Thoracic aorta (tissue), 2 donors: ENCODE data around the gene DNM3. TPM values are rescaled to one million over a fixed set of nuclear protein-coding genes. Genes with fewer than 3 reads are reported as not detected.

ENCODE experiments used
- ATAC-seq: fragments of 150-250 bp; one replicate; pipeline ENCODE4 v1.8.0; 2017; ENCODE audit warnings: low read depth; ENCODE audit not compliant: insufficient number of reproducible peaks, low FRiP score
- DNase-seq: peaks from one replicate; pipeline ENCODE4 v3.0.0-alpha.2; 2020; ENCODE audit warnings: low spot score
- H3K27ac ChIP-seq, 2 donors: fragments of 200-600 bp; sonication (generic); 1 replicate in 1 of 2; 2 replicates in 1 of 2; pipeline ENCODE4 v1.5.1; 2016; ENCODE audit warnings: mild to moderate bottlenecking in 2 of 2, moderate library complexity in 2 of 2
- H3K27me3 ChIP-seq: fragments of 200-600 bp; sonication (generic); replicated peaks from 2 replicates; pipeline ENCODE4 v1.6.0; 2016; ENCODE audit warnings: mild to moderate bottlenecking; ENCODE audit not compliant: insufficient read depth
- H3K36me3 ChIP-seq: fragments of 200-600 bp; sonication (generic); one replicate; pipeline ENCODE4 v1.5.1; 2016
- H3K4me1 ChIP-seq, 2 donors: fragments of 200-600 bp; sonication (generic); 1 replicate in 1 of 2; 2 replicates in 1 of 2; pipeline versions ENCODE4 v1.5.1 to v1.6.0; 2016; ENCODE audit warnings: low read depth in 2 of 2, mild to moderate bottlenecking in 1 of 2; ENCODE audit not compliant: control insufficient read depth in 1 of 2
- H3K4me3 ChIP-seq: fragments of 200-600 bp; sonication (generic); 2 replicates; pipeline ENCODE4 v1.5.1; 2016; ENCODE audit warnings: mild to moderate bottlenecking
- H3K9me3 ChIP-seq: fragments of 200-600 bp; sonication (generic); 2 replicates; pipeline ENCODE4 v1.5.1; 2016
- total RNA-seq, 2 donors: library from RNA; depleted of rRNA; stranded (reverse); fragments of >200 nt; gene quantifications; one replicate each; pipeline versions ENCODE4 v1.1.0 to v1.2.3, GENCODE V29; 2016
- TF ChIP-seq, protein P1 (sequence below): fragments of 200-600 bp; sonication (generic); IDR thresholded peaks from one replicate; pipeline ENCODE4 v1.5.1; 2019; ENCODE audit warnings: antibody characterized with exemption

The DNM3 gene
- total RNA-seq, 2 donors from 2014 or later: 5.8 to 7.5 TPM

DNA sequence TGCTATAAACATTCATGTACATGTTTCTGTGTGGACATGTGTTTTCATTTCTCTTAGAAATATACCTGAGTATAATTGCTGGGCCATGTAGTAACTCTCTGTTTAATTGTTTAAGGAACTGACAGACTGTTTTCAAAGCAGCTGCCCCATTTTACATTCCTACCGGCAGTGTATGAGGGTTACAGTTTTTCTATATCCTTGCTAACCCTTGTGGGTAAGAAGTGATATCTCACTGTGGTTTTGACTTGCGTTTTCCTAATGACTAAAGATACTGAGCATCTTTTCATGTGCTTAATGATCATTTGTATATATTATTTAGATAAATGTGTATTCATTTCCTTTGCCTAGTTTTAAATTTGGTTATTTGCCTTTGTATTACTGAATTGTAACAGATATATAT is 81.7 kb downstream of the DNM3 start:
- ATAC-seq (no peak), DNase-seq (no peak)
- no peaks in the 10 kb centered on the region for H3K9me3 ChIP-seq
- TF ChIP-seq, protein P1, sequence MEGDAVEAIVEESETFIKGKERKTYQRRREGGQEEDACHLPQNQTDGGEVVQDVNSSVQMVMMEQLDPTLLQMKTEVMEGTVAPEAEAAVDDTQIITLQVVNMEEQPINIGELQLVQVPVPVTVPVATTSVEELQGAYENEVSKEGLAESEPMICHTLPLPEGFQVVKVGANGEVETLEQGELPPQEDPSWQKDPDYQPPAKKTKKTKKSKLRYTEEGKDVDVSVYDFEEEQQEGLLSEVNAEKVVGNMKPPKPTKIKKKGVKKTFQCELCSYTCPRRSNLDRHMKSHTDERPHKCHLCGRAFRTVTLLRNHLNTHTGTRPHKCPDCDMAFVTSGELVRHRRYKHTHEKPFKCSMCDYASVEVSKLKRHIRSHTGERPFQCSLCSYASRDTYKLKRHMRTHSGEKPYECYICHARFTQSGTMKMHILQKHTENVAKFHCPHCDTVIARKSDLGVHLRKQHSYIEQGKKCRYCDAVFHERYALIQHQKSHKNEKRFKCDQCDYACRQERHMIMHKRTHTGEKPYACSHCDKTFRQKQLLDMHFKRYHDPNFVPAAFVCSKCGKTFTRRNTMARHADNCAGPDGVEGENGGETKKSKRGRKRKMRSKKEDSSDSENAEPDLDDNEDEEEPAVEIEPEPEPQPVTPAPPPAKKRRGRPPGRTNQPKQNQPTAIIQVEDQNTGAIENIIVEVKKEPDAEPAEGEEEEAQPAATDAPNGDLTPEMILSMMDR: no peak
- no peaks in the 10 kb centered on the region for H3K4me1 ChIP-seq
- no peak overlapping the region for H3K27ac ChIP-seq
- H3K27me3 ChIP-seq: no peaks in the 10 kb centered on the region
- H3K4me3 ChIP-seq: no peak overlapping the region
- H3K36me3 ChIP-seq: no peaks in the 10 kb centered on the region

DNA sequence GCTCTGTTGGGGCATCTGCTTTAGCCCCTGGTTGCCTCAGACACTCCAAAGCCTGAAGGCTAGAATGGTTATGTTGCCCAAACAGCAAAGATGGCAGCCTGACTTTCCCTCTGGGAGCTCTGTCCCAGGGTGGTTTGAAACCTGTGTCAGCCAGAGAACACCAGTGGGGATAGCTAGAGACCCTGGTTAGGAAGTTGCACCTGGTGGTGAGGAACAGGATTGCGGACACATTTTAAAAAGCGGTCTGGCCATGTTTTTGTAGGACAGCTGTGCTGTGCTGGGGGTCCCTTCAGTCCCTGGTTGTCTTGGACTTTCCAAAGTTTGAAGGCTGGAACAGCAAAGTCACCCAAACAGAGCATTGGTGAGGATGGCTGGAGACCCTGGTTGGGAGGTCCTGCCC is 87.8 kb downstream of the DNM3 start:
- DNase-seq (no peak), ATAC-seq (no peak)
- no peaks in the 10 kb centered on the region for H3K9me3 ChIP-seq
- H3K27ac ChIP-seq: no peak overlapping the region
- TF ChIP-seq, protein P1: no peak
- no peak overlapping the region for H3K4me3 ChIP-seq
- no peaks in the 10 kb centered on the region for H3K36me3 ChIP-seq
- no peaks in the 10 kb centered on the region for H3K27me3 ChIP-seq
- H3K4me1 ChIP-seq: no peaks in the 10 kb centered on the region

DNA sequence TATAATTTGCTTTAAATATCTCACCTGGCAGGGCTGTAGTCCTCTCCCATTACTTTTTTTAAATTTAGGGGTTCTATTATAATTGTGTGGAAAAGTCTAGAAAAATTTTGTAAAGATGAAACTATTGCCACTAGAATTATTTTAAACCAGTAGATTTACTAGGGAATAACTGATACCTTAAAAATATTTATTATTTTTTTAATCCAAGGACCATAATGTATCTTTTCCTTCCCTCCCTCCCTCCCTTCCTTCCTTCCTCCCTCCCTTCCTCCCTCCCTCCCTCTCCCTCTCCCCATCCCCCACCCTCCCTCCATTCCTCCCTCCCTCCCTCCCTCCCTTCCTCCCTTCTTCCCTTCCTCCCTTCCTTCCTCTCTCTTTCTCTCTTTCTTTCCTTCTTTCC is 90.5 kb downstream of the DNM3 start:
- H3K27ac ChIP-seq: no peak overlapping the region
- TF ChIP-seq, protein P1: no peak
- H3K4me1 ChIP-seq: no peaks in the 10 kb centered on the region
- DNase-seq (no peak), ATAC-seq (no peak)
- no peak overlapping the region for H3K4me3 ChIP-seq
- H3K36me3 ChIP-seq: no peaks in the 10 kb centered on the region
- H3K27me3 ChIP-seq: no peaks in the 10 kb centered on the region
- H3K9me3 ChIP-seq: no peaks in the 10 kb centered on the region

DNA sequence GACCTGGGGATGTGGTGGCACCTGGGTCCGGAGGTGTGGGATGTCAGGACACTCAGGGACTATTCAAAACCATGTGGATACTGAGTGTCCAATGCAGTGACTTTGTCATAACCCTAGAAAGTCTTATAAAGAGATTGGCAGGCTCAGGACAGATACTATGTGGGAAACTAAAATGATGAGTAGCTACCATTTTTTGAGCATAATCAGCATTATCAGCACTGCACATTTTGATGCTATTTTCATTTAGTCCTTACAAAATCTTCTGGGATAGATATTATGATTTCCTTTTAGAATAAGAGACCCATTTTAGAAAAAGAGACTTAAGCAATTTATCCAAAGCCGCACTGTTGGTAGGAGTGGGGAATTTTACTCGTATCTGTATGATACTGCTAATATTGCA is 93.4 kb downstream of the DNM3 start:
- no peaks in the 10 kb centered on the region for H3K4me1 ChIP-seq
- TF ChIP-seq, protein P1: no peak
- DNase-seq (no peak), ATAC-seq (no peak)
- H3K36me3 ChIP-seq: no peaks in the 10 kb centered on the region
- no peak overlapping the region for H3K27ac ChIP-seq
- H3K9me3 ChIP-seq: no peaks in the 10 kb centered on the region
- H3K4me3 ChIP-seq: no peak overlapping the region
- H3K27me3 ChIP-seq: no peaks in the 10 kb centered on the region

DNA sequence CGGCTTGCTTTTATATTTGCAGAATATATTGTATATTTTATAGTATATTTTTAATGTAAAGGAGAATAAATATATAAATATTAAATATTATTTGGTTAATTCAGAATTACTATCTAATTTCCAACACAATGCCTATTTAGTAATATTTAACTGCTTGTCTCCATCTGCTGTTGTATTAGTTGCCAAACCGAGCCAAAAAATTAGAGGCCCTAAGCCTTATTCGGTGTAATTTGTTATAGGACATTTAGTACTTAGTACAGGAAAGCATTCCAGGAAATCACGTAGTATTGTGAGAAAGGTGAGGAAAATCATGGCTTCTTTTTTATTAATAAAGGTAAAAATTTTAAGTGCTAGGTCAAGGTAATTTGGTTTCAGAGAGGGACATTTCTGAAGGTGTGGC is 93.8 kb downstream of the DNM3 start:
- DNase-seq (no peak), ATAC-seq (no peak)
- H3K4me3 ChIP-seq: no peak overlapping the region
- H3K36me3 ChIP-seq: no peaks in the 10 kb centered on the region
- no peaks in the 10 kb centered on the region for H3K4me1 ChIP-seq
- H3K27ac ChIP-seq: no peak overlapping the region
- no peaks in the 10 kb centered on the region for H3K27me3 ChIP-seq
- TF ChIP-seq, protein P1: no peak
- no peaks in the 10 kb centered on the region for H3K9me3 ChIP-seq
